ENCODE data around the gene HS1BP3. TPM values are rescaled to one million over a fixed set of nuclear protein-coding genes. Genes with fewer than 3 reads are reported as not detected.

The HS1BP3 gene
- total RNA-seq, 4 donors from 2014 or later: 30.4 to 44.6 (median 36.8) TPM

GRCh38 chr2:20624156-20624883 lies 26.6 kb downstream of the HS1BP3 start:
- DNase-seq (ENCODE audit: low spot score in 2 of 2): peak in 1 of 2 donors; percentile 81
- intact Hi-C loops (cut with DNase I; ENCODE audit: low total_unique reads): no loop called here
- 91 to 92% methylated on average over 20 of the region's 20 CpGs for WGBS, 2 donors
- TF ChIP-seq CTCF (IDR thresholded peaks at IDR 0.05): no peak
- no peak for TF ChIP-seq POLR2A (IDR thresholded peaks at IDR 0.05)
- no peak overlapping the region for H3K4me3 ChIP-seq (ENCODE audit: low read depth, poor library complexity, severe bottlenecking)

GRCh38 chr2:20623741-20624155 lies 27.1 kb downstream of the HS1BP3 start:
- WGBS, 2 donors: 90% methylated on average over 7 of the region's 7 CpGs; no CpG with 5 or more reads in 1 of the 2 donors
- intact Hi-C loops (cut with DNase I; ENCODE audit: low total_unique reads): no loop called here
- H3K4me3 ChIP-seq (ENCODE audit: low read depth, poor library complexity, severe bottlenecking): no peak overlapping the region
- TF ChIP-seq CTCF (IDR thresholded peaks at IDR 0.05) (no peak), POLR2A (IDR thresholded peaks at IDR 0.05) (no peak)
- peak in 1 of 2 donors; percentile 80 for DNase-seq (ENCODE audit: low spot score in 2 of 2)

- WGBS, 2 donors: 83 to 92% methylated on average over 10 of the region's 10 CpGs
- TF ChIP-seq CTCF (IDR thresholded peaks at IDR 0.05): no peak
- TF ChIP-seq POLR2A (IDR thresholded peaks at IDR 0.05): no peak
- intact Hi-C loops (cut with DNase I; ENCODE audit: low total_unique reads): no loop called here
- peak in 1 of 2 donors; percentile 78 for DNase-seq (ENCODE audit: low spot score in 2 of 2)
- no peak overlapping the region for H3K4me3 ChIP-seq (ENCODE audit: low read depth, poor library complexity, severe bottlenecking)
These were observed 27.7 kb downstream of the HS1BP3 start for GRCh38 chr2:20623241-20623640.

GRCh38 chr2:20622731-20623130 lies 28.2 kb downstream of the HS1BP3 start:
- TF ChIP-seq CTCF (IDR thresholded peaks at IDR 0.05) (no peak), POLR2A (IDR thresholded peaks at IDR 0.05) (no peak)
- no peak overlapping the region for H3K4me3 ChIP-seq (ENCODE audit: low read depth, poor library complexity, severe bottlenecking)
- peak in 1 of 2 donors; percentile 82 for DNase-seq (ENCODE audit: low spot score in 2 of 2)
- WGBS, 2 donors: 65 to 80% methylated on average over 10 of the region's 10 CpGs
- intact Hi-C loops (cut with DNase I; ENCODE audit: low total_unique reads): no loop called here

- peak in 1 of 2 donors; percentile 84 for DNase-seq (ENCODE audit: low spot score in 2 of 2)
- 90 to 94% methylated on average over 11 of the region's 11 CpGs for WGBS, 2 donors
- no peak overlapping the region for H3K4me3 ChIP-seq (ENCODE audit: low read depth, poor library complexity, severe bottlenecking)
- intact Hi-C loops (cut with DNase I; ENCODE audit: low total_unique reads): no loop called here
- no peak for TF ChIP-seq CTCF (IDR thresholded peaks at IDR 0.05)
- no peak for TF ChIP-seq POLR2A (IDR thresholded peaks at IDR 0.05)
These were observed 28.6 kb downstream of the HS1BP3 start for GRCh38 chr2:20622296-20622686.

All from lower leg skin (tissue), 4 donors.